SK-N-SH treated with all-trans-retinoic acid at 6 μM for 48 hours (cell line): ENCODE results near the gene TCF3.

Source experiments
- ATAC-seq: fragments of 200-7000 bp; cut with Tn5 transposase; 3 replicates; pipeline ENCODE4 v1.9.1; 2020; ENCODE audit warnings: mild to moderate bottlenecking, moderate library complexity
- ARNTL ChIP-seq: fragments of 450-650 bp; formaldehyde crosslinking; IDR thresholded peaks from 2 replicates; pipeline ENCODE4 v1.5.0; 2020; ENCODE audit warnings: low read depth, mild to moderate bottlenecking, moderate library complexity, borderline replicate concordance
- BACH2 ChIP-seq: fragments of 250-450 bp; sonication (Bioruptor Pico); IDR thresholded peaks from 2 replicates; pipeline ENCODE4 v1.9.0; 2021; ENCODE audit warnings: mild to moderate bottlenecking, borderline replicate concordance
- CSDC2 ChIP-seq: fragments of 250-450 bp; sonication (Bioruptor Pico); IDR thresholded peaks from 2 replicates; pipeline ENCODE4 v1.5.0; 2020; ENCODE audit warnings: mild to moderate bottlenecking, moderate library complexity
- ESRRG ChIP-seq: fragments of 250-450 bp; sonication (Bioruptor Pico); IDR thresholded peaks from 2 replicates; pipeline ENCODE4 v1.6.1; 2021; ENCODE audit warnings: mild to moderate bottlenecking
- GLIS3 ChIP-seq: fragments of 250-450 bp; sonication (Bioruptor Pico); IDR thresholded peaks from 2 replicates; pipeline ENCODE4 v1.5.0; 2020; ENCODE audit warnings: mild to moderate bottlenecking, moderate library complexity
- RARB ChIP-seq: fragments of 250-450 bp; sonication (Bioruptor Pico); IDR thresholded peaks from 2 replicates; pipeline ENCODE4 v1.8.0; 2021; ENCODE audit warnings: mild to moderate bottlenecking, moderate library complexity
- SNAI2 ChIP-seq: fragments of 250-450 bp; sonication (Bioruptor Pico); IDR thresholded peaks from 2 replicates; pipeline ENCODE4 v1.5.0; 2020; ENCODE audit warnings: mild to moderate bottlenecking, moderate library complexity
- TCF4 ChIP-seq: fragments of 250-450 bp; sonication (Bioruptor Pico); IDR thresholded peaks from 2 replicates; pipeline ENCODE4 v1.8.0; 2021; ENCODE audit warnings: mild to moderate bottlenecking, moderate library complexity, borderline replicate concordance
- TOX ChIP-seq: fragments of 250-450 bp; sonication (Bioruptor Pico); IDR thresholded peaks from 2 replicates; pipeline ENCODE4 v1.8.0; 2021; ENCODE audit warnings: mild to moderate bottlenecking, moderate library complexity, borderline replicate concordance
- ZC3H10 ChIP-seq: fragments of 250-450 bp; sonication (Bioruptor Pico); IDR thresholded peaks from 2 replicates; pipeline ENCODE4 v1.5.1; 2021; ENCODE audit warnings: mild to moderate bottlenecking, moderate library complexity
- ZFP3 ChIP-seq: fragments of 250-450 bp; sonication (Bioruptor Pico); IDR thresholded peaks from 2 replicates; pipeline ENCODE4 v1.5.0; 2020; ENCODE audit warnings: mild to moderate bottlenecking, moderate library complexity
- ZFP30 ChIP-seq: fragments of 450-650 bp; formaldehyde crosslinking; IDR thresholded peaks from 2 replicates; pipeline ENCODE4 v1.5.0; 2022; ENCODE audit warnings: mild to moderate bottlenecking, moderate library complexity
- ZNF565 ChIP-seq: fragments of 450-650 bp; formaldehyde crosslinking; conservative IDR thresholded peaks from 2 replicates; pipeline ENCODE4 v1.5.0; 2020; ENCODE audit warnings: low read depth, mild to moderate bottlenecking, moderate library complexity
- ZNF70 ChIP-seq: fragments of 450-650 bp; formaldehyde crosslinking; IDR thresholded peaks from 2 replicates; pipeline ENCODE4 v1.5.0; 2020; ENCODE audit warnings: mild to moderate bottlenecking, moderate library complexity
- ZNF8 ChIP-seq: fragments of 450-650 bp; formaldehyde crosslinking; IDR thresholded peaks from 2 replicates; pipeline ENCODE4 v1.5.0; 2020; ENCODE audit warnings: mild to moderate bottlenecking, moderate library complexity
- TF ChIP-seq, protein P1 (sequence below): fragments of 250-450 bp; sonication (Bioruptor Pico); IDR thresholded peaks from 2 replicates; pipeline ENCODE4 v1.5.0; 2020; ENCODE audit warnings: mild to moderate bottlenecking, moderate library complexity
- TF ChIP-seq, protein P2 (sequence below): fragments of 250-450 bp; sonication (Bioruptor Pico); IDR thresholded peaks from 2 replicates; pipeline ENCODE4 v1.5.1; 2020; ENCODE audit warnings: low read depth, mild to moderate bottlenecking, moderate library complexity
- TF ChIP-seq, protein P3 (sequence below): fragments of 250-450 bp; sonication (Bioruptor Pico); IDR thresholded peaks from 2 replicates; pipeline ENCODE4 v1.8.0; 2020; ENCODE audit warnings: mild to moderate bottlenecking, moderate library complexity, borderline replicate concordance
- TF ChIP-seq, protein P4 (sequence below): fragments of 250-450 bp; sonication (Bioruptor Pico); IDR thresholded peaks from 2 replicates; pipeline ENCODE4 v1.5.1; 2021; ENCODE audit warnings: mild to moderate bottlenecking, moderate library complexity

The TCF3 gene

DNA sequence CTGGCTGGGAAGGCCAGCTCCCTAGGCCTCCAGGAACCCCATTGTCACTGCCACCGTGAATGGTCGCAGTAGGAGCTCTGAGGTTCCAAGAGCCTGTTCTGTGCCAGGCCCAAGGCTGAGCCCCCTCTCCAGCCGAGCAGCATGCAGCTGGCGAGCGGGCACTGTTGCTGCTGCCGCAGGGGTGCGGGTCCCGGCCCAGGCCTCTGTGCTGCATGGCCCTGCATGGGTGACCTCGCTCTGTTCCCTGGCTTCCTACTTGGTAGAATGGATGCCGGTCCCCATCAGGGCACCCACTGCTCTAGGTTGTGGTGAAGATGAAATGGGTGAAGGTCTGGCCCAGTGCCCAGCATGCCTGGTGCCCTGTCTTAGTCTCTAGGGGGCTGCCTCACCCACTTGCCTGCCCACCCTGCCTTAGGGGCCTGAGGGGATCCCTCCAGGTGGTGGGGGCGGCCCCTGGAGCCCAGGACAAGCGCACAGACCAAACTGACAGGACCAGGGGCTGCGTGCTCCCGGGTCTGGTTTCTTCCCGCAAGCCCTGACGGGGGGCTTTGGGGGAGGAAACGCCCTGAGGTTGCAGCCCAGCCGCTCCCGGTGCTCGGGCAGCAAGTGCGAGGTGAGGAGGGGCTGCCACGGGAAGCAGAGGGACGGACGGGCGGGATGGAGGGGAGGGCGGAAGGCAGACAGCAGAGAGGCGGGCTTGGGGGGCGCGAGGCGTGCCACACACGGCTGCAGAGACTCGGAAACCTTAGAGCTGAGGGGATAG lies 38.4 kb downstream of the TCF3 start (continued):
- TF ChIP-seq, protein P1, sequence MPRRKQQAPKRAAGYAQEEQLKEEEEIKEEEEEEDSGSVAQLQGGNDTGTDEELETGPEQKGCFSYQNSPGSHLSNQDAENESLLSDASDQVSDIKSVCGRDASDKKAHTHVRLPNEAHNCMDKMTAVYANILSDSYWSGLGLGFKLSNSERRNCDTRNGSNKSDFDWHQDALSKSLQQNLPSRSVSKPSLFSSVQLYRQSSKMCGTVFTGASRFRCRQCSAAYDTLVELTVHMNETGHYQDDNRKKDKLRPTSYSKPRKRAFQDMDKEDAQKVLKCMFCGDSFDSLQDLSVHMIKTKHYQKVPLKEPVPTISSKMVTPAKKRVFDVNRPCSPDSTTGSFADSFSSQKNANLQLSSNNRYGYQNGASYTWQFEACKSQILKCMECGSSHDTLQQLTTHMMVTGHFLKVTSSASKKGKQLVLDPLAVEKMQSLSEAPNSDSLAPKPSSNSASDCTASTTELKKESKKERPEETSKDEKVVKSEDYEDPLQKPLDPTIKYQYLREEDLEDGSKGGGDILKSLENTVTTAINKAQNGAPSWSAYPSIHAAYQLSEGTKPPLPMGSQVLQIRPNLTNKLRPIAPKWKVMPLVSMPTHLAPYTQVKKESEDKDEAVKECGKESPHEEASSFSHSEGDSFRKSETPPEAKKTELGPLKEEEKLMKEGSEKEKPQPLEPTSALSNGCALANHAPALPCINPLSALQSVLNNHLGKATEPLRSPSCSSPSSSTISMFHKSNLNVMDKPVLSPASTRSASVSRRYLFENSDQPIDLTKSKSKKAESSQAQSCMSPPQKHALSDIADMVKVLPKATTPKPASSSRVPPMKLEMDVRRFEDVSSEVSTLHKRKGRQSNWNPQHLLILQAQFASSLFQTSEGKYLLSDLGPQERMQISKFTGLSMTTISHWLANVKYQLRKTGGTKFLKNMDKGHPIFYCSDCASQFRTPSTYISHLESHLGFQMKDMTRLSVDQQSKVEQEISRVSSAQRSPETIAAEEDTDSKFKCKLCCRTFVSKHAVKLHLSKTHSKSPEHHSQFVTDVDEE: no peak
- TF ChIP-seq SNAI2 (CRISPR knock-in tag) (no peak), ZNF70 (CRISPR knock-in tag) (no peak), RARB (no peak), TCF4 (CRISPR knock-in tag) (no peak)
- TF ChIP-seq, protein P2, sequence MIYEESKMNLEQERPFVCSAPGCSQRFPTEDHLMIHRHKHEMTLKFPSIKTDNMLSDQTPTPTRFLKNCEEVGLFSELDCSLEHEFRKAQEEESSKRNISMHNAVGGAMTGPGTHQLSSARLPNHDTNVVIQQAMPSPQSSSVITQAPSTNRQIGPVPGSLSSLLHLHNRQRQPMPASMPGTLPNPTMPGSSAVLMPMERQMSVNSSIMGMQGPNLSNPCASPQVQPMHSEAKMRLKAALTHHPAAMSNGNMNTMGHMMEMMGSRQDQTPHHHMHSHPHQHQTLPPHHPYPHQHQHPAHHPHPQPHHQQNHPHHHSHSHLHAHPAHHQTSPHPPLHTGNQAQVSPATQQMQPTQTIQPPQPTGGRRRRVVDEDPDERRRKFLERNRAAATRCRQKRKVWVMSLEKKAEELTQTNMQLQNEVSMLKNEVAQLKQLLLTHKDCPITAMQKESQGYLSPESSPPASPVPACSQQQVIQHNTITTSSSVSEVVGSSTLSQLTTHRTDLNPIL (CRISPR knock-in tag): no peak
- TF ChIP-seq, all 23 proteins: peak for 0

DNA sequence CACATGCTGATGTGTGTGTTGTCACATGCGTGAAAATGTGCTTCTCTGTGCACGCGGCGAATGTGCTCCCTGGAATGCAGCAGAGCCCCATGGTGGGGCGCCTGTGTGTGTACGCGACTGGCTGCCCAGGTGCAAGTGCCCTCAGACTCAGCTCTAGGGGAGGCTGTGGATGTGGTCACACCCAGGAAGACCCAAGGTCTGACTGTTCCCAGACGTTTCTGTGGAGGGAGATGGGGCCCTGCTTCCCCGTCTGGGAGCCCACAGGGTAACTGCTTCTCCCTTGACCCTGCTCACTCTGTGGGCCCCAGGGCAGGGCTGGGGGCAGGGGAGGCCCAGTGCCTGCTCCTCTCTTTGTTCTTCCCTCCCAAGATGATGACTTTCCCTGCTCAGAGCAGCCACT lies 39.3 kb downstream of the TCF3 start:
- TF ChIP-seq ZNF8 (CRISPR knock-in tag) (no peak), ZNF70 (CRISPR knock-in tag) (no peak), ZFP30 (no peak), ZFP3 (CRISPR knock-in tag) (no peak)
- no peak for ATAC-seq

DNA sequence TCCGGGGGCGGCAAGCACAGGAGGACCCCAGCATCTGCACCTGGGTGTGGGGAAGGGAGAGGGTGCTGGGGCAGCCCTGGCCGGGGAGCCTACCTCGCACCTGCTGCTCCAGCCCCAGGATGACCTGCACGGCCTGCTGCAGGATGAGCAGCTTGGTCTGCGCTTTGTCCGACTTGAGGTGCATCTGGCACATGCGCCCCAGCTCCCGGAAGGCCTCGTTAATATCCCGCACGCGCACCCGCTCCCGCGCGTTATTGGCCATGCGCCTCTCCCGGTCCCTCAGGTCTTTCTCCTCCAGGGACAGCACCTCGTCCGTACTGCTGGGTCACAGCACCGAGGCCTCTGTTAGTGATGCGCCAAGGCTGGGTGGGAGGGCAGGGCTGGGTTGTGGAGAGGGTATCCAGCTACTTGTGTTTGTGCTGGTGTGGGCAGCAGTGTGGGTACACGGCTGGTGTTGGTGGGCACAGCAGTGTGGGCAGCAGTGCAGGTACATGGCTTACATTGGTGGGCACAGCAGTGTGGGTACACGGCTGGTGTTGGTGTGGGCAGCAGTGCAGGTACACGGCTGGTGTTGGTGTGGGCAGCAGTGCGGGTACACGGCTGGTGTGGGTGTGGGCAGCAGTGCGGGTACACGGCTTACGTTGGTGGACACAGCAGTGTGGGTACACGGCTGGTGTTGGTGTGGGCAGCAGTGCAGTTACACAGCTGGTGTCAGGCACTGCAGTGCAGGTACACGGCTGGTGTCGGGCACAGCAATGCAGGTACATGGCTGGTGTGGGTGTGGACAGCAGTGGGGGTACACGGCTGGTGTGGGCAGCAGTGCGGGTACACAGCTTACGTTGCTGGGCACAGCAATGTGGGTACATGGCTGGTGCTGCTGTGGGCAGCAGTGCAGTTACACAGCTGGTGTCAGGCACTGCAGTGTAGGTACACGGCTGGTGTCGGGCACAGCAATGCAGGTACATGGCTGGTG lies 40.0 kb downstream of the TCF3 start:
- TF ChIP-seq ESRRG (CRISPR knock-in tag): no peak
- no peak for TF ChIP-seq TOX
- TF ChIP-seq ZFP3 (CRISPR knock-in tag): no peak
- TF ChIP-seq ZNF565 (CRISPR knock-in tag): no peak
- no peak for TF ChIP-seq GLIS3
- TF ChIP-seq, protein P3, sequence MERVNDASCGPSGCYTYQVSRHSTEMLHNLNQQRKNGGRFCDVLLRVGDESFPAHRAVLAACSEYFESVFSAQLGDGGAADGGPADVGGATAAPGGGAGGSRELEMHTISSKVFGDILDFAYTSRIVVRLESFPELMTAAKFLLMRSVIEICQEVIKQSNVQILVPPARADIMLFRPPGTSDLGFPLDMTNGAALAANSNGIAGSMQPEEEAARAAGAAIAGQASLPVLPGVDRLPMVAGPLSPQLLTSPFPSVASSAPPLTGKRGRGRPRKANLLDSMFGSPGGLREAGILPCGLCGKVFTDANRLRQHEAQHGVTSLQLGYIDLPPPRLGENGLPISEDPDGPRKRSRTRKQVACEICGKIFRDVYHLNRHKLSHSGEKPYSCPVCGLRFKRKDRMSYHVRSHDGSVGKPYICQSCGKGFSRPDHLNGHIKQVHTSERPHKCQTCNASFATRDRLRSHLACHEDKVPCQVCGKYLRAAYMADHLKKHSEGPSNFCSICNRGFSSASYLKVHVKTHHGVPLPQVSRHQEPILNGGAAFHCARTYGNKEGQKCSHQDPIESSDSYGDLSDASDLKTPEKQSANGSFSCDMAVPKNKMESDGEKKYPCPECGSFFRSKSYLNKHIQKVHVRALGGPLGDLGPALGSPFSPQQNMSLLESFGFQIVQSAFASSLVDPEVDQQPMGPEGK (CRISPR knock-in tag): no peak
- TF ChIP-seq TCF4 (CRISPR knock-in tag): no peak
- TF ChIP-seq ARNTL (CRISPR knock-in tag): no peak
- no peak for TF ChIP-seq ZNF8 (CRISPR knock-in tag)
- ATAC-seq: no peak

DNA sequence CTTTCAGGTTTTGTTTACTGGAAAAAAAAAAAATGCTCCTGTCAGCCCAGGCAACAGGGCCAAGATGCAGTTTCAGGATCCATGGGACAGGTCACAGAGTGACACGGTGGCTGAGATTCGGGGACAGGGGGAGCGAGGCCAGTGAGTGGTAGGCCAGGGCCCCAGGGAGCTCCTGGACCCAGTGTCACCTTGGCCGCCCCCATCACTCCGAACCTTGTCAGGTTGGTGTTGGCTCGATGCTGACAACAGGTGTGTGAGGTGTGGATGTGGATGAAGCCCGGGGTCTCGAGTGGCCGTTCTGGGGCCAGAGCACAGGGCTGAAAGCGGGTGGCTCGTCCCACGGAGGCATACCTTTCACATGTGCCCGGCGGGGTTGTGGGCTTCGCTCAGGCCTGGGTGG lies 41.1 kb downstream of the TCF3 start:
- TF ChIP-seq ZFP3 (CRISPR knock-in tag): no peak
- no peak for TF ChIP-seq BACH2 (CRISPR knock-in tag)
- TF ChIP-seq ZC3H10 (CRISPR knock-in tag): no peak
- TF ChIP-seq TOX: no peak
- no peak for TF ChIP-seq CSDC2
- no peak for TF ChIP-seq ESRRG (CRISPR knock-in tag)
- no peak for TF ChIP-seq RARB
- TF ChIP-seq ARNTL (CRISPR knock-in tag): no peak
- no peak for TF ChIP-seq TCF4 (CRISPR knock-in tag)
- TF ChIP-seq ZNF8 (CRISPR knock-in tag): no peak
- TF ChIP-seq, protein P1: no peak
- TF ChIP-seq, protein P4, sequence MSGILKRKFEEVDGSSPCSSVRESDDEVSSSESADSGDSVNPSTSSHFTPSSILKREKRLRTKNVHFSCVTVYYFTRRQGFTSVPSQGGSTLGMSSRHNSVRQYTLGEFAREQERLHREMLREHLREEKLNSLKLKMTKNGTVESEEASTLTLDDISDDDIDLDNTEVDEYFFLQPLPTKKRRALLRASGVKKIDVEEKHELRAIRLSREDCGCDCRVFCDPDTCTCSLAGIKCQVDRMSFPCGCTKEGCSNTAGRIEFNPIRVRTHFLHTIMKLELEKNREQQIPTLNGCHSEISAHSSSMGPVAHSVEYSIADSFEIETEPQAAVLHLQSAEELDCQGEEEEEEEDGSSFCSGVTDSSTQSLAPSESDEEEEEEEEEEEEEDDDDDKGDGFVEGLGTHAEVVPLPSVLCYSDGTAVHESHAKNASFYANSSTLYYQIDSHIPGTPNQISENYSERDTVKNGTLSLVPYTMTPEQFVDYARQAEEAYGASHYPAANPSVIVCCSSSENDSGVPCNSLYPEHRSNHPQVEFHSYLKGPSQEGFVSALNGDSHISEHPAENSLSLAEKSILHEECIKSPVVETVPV: no peak
- ATAC-seq: no peak
